ENCODE measurements around the gene DENND5B.
"Not testable (repeated sequence)": the region's sequence is repeated elsewhere in the genome, so short reads cannot be mapped to it uniquely, and the experiment has no call there.

DENND5B gene

GRCh38 chr12:31597066-31597465, 6.1 kb upstream of the DENND5B start:
- DNase-seq (ENCODE audit: low read depth, low spot score): no peak
- H3K4me3 ChIP-seq (ENCODE audit: low read length): no peak overlapping the region

- DNase-seq (ENCODE audit: low read depth, low spot score): no peak
- H3K4me3 ChIP-seq (ENCODE audit: low read length): no peak overlapping the region
Observed at GRCh38 chr12:31594681-31595080, 3.7 kb upstream of the DENND5B start.

GRCh38 chr12:31591380-31591901, 505 bp upstream of the DENND5B start:
- DNase-seq (ENCODE audit: low read depth, low spot score): no peak
- H3K4me3 ChIP-seq (ENCODE audit: low read length): peak overlapping the region; percentile 62

- H3K4me3 ChIP-seq (ENCODE audit: low read length): peak overlapping the region; percentile 62
- DNase-seq (ENCODE audit: low read depth, low spot score): no peak
Observed at GRCh38 chr12:31589904-31590641, 863 bp downstream of the DENND5B start.

- H3K4me3 ChIP-seq (ENCODE audit: low read length): peak overlapping the region; percentile 62
- DNase-seq (ENCODE audit: low read depth, low spot score): no peak
Observed at GRCh38 chr12:31589598-31589903, 1.4 kb downstream of the DENND5B start.

- H3K4me3 ChIP-seq (ENCODE audit: low read length): no peak overlapping the region
- DNase-seq (ENCODE audit: low read depth, low spot score): no peak
Observed at GRCh38 chr12:31588976-31589375, 2.0 kb downstream of the DENND5B start.

GRCh38 chr12:31586728-31587127, 4.2 kb downstream of the DENND5B start:
- H3K4me3 ChIP-seq (ENCODE audit: low read length): no peak overlapping the region
- no peak for DNase-seq (ENCODE audit: low read depth, low spot score)

- no peak overlapping the region for H3K4me3 ChIP-seq (ENCODE audit: low read length)
- DNase-seq (ENCODE audit: low read depth, low spot score): no peak
Observed at GRCh38 chr12:31585895-31586294, 5.0 kb downstream of the DENND5B start.

GRCh38 chr12:31585271-31585670, 5.7 kb downstream of the DENND5B start:
- H3K4me3 ChIP-seq (ENCODE audit: low read length): no peak overlapping the region
- DNase-seq (ENCODE audit: low read depth, low spot score): no peak

- no peak overlapping the region for H3K4me3 ChIP-seq (ENCODE audit: low read length)
- no peak for DNase-seq (ENCODE audit: low read depth, low spot score)
Observed at GRCh38 chr12:31584782-31585181, 6.2 kb downstream of the DENND5B start.

- no peak for DNase-seq (ENCODE audit: low read depth, low spot score)
- no peak overlapping the region for H3K4me3 ChIP-seq (ENCODE audit: low read length)
Observed at GRCh38 chr12:31583878-31584277, 7.1 kb downstream of the DENND5B start.

GRCh38 chr12:31582155-31582554, 8.8 kb downstream of the DENND5B start:
- DNase-seq (ENCODE audit: low read depth, low spot score): no peak

GRCh38 chr12:31578632-31579031, 12.3 kb downstream of the DENND5B start:
- no peak for DNase-seq (ENCODE audit: low read depth, low spot score)

More at GRCh38 chr12:31582155-31582554, 8.8 kb downstream of the DENND5B start:
- H3K4me3 ChIP-seq (ENCODE audit: low read length): no peak overlapping the region

GRCh38 chr12:31574803-31575575, 15.9 kb downstream of the DENND5B start:
- DNase-seq (ENCODE audit: low read depth, low spot score): no peak
- no peak overlapping the region for H3K4me3 ChIP-seq (ENCODE audit: low read length)

More at GRCh38 chr12:31578632-31579031, 12.3 kb downstream of the DENND5B start:
- no peak overlapping the region for H3K4me3 ChIP-seq (ENCODE audit: low read length)

- DNase-seq (ENCODE audit: low read depth, low spot score); H3K4me3 ChIP-seq (ENCODE audit: low read length): not testable (repeated sequence)
Observed at GRCh38 chr12:31574367-31574766, 16.6 kb downstream of the DENND5B start.

GRCh38 chr12:31572900-31573600, 17.9 kb downstream of the DENND5B start:
- no peak overlapping the region for H3K4me3 ChIP-seq (ENCODE audit: low read length)
- DNase-seq (ENCODE audit: low read depth, low spot score): no peak

- DNase-seq (ENCODE audit: low read depth, low spot score): no peak
- no peak overlapping the region for H3K4me3 ChIP-seq (ENCODE audit: low read length)
Observed at GRCh38 chr12:31570880-31571279, 20.1 kb downstream of the DENND5B start.

GRCh38 chr12:31569517-31569916, 21.4 kb downstream of the DENND5B start:
- DNase-seq (ENCODE audit: low read depth, low spot score); H3K4me3 ChIP-seq (ENCODE audit: low read length): not testable (repeated sequence)

GRCh38 chr12:31568498-31568897, 22.4 kb downstream of the DENND5B start:
- DNase-seq (ENCODE audit: low read depth, low spot score): no peak
- H3K4me3 ChIP-seq (ENCODE audit: low read length): no peak overlapping the region

GRCh38 chr12:31567029-31567428, 23.9 kb downstream of the DENND5B start:
- DNase-seq (ENCODE audit: low read depth, low spot score): no peak
- H3K4me3 ChIP-seq (ENCODE audit: low read length): no peak overlapping the region

All from Jurkat, Clone E6-1 (cell line).